ENCODE results near the gene MCM7. TPM values are rescaled to one million over a fixed set of nuclear protein-coding genes. Genes with fewer than 3 reads are reported as not detected.
A peak's percentile ranks its signal among the peaks of the same experiment; 100 is the strongest.

MCM7 gene
- total and polyA plus RNA-seq, 4 donors: 36.0 to 54.7 (median 41.8) TPM

DNA sequence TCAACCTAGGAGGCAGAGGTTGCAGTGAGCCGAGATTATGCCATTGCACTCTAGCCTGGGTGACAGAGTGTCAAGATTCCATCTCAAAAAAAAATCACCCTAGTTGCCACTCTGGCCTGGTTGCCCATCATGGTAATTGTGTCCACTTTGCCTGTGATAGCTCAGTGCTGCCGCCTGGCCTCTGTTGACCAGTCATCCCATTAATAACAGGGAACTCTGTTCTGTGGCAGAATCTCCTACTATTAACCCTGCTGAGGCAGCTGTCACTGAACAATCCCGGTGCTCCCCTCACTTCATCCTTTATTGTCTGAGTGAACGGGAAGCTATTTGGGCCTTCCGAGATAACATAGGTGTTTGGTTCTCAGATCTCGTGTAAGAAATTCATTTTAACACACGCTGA is 34.2 kb downstream of the MCM7 start:
- H3K36me3 ChIP-seq (ENCODE audit: control insufficient read depth in 4 of 4, insufficient read depth in 4 of 4, low read length in 4 of 4): peaks cover 29 to 39% (median 36%) of the 10 kb centered on the region in 4 donors
- ATAC-seq (ENCODE audit: insufficient read depth, low FRiP score): no peak
- H3K4me3 ChIP-seq: no peak overlapping the region
- H3K9ac ChIP-seq (ENCODE audit: insufficient read depth in 1 of 2, low read length in 2 of 2): no peak overlapping the region
- no peak for DNase-seq
- H3K9me3 ChIP-seq (ENCODE audit: control insufficient read depth in 4 of 4, insufficient read depth in 3 of 4, low read length in 3 of 4): peaks cover 11 to 18% (median 15%) of the 10 kb centered on the region in 4 donors
- peaks cover 4 to 14% (median 9%) of the 10 kb centered on the region in 5 donors for H3K4me1 ChIP-seq (ENCODE audit: control insufficient read depth in 5 of 5, insufficient read depth in 5 of 5, low read length in 5 of 5)
- no peak overlapping the region for H3K27ac ChIP-seq (ENCODE audit: low read depth in 1 of 2, low read length in 1 of 2)
- 91 to 93% methylated on average over 7 of the region's 7 CpGs for WGBS, 2 donors
- TF ChIP-seq, protein P1, sequence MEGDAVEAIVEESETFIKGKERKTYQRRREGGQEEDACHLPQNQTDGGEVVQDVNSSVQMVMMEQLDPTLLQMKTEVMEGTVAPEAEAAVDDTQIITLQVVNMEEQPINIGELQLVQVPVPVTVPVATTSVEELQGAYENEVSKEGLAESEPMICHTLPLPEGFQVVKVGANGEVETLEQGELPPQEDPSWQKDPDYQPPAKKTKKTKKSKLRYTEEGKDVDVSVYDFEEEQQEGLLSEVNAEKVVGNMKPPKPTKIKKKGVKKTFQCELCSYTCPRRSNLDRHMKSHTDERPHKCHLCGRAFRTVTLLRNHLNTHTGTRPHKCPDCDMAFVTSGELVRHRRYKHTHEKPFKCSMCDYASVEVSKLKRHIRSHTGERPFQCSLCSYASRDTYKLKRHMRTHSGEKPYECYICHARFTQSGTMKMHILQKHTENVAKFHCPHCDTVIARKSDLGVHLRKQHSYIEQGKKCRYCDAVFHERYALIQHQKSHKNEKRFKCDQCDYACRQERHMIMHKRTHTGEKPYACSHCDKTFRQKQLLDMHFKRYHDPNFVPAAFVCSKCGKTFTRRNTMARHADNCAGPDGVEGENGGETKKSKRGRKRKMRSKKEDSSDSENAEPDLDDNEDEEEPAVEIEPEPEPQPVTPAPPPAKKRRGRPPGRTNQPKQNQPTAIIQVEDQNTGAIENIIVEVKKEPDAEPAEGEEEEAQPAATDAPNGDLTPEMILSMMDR (IDR thresholded peaks at IDR 0.05; ENCODE audit: control extremely low read depth, extremely low read depth): no peak
- no peaks in the 10 kb centered on the region for H3K27me3 ChIP-seq (ENCODE audit: control insufficient read depth in 3 of 3, insufficient read depth in 3 of 3, low read length in 2 of 3)

DNA sequence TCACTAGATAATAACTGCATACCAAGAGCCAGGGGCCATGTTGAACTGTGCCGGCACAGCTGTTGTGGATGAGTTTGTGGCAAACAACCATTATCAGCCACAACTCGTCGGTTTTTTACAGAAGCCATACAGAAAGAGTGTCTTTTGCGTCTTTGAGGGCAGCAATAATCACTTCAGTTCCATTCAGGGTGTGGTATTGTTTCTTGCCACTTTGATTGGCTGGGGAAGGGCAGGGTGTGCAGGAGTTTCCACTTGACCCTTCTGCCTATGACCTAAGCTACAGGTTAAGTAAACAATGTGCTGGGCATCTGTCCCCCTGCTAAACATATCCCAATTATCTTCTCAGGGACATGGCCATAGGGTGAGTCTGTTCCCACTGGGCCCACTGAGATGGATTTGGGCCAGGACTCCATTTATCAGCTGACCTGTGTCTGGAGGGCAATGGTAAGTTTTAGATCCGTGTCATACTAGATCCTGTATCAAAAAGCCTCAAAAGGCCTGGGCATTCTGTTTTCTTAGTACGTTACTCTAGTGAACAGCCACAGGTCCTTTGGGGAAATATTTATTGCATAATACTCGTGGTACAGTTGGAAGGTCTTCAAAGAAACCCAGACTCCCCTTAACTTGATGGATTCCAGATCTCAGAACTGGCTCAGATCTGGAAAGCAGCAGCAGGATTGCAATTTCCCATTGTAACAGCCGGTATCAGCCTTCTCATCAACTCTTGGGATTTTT is 35.6 kb downstream of the MCM7 start:
- Histone ChIP-seq H3K9ac (ENCODE audit: insufficient read depth in 1 of 2, low read length in 2 of 2) (no peak overlapping the region), H3K27me3 (ENCODE audit: control insufficient read depth in 3 of 3, insufficient read depth in 3 of 3, low read length in 2 of 3) (no peaks in the 10 kb centered on the region), H3K9me3 (ENCODE audit: control insufficient read depth in 4 of 4, insufficient read depth in 3 of 4, low read length in 3 of 4) (peaks cover under 1 to 7% (median 4%) of the 10 kb centered on the region in 4 donors), H3K27ac (ENCODE audit: low read depth in 1 of 2, low read length in 1 of 2) (peak overlapping the region in 1 of 2 donors; percentile 60), H3K4me1 (ENCODE audit: control insufficient read depth in 5 of 5, insufficient read depth in 5 of 5, low read length in 5 of 5) (peaks cover 4 to 14% (median 9%) of the 10 kb centered on the region in 5 donors), H3K36me3 (ENCODE audit: control insufficient read depth in 4 of 4, insufficient read depth in 4 of 4, low read length in 4 of 4) (peaks cover 16 to 30% (median 29%) of the 10 kb centered on the region in 4 donors), H3K4me3 (no peak overlapping the region)
- 38 to 44% methylated on average over 8 of the region's 8 CpGs for WGBS, 2 donors
- peak; percentile 70 to 97 (median 96) for DNase-seq
- TF ChIP-seq, protein P1 (IDR thresholded peaks at IDR 0.05; ENCODE audit: control extremely low read depth, extremely low read depth): no peak
- no peak for ATAC-seq (ENCODE audit: insufficient read depth, low FRiP score)

DNA sequence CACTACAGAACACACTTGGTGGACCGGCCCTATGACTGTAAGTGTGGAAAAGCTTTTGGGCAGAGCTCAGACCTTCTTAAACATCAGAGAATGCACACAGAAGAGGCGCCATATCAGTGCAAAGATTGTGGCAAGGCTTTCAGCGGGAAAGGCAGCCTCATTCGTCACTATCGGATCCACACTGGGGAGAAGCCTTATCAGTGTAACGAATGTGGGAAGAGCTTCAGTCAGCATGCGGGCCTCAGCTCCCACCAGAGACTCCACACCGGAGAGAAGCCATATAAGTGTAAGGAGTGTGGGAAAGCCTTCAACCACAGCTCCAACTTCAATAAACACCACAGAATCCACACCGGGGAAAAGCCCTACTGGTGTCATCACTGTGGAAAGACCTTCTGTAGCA is 37.0 kb downstream of the MCM7 start:
- 92 to 93% methylated on average over 9 of the region's 9 CpGs for whole genome bisulfite sequencing, 2 donors
- no peaks in the 10 kb centered on the region for H3K9me3 ChIP-seq (ENCODE audit: control insufficient read depth in 4 of 4, insufficient read depth in 3 of 4, low read length in 3 of 4)
- no peak for ATAC-seq (ENCODE audit: insufficient read depth, low FRiP score)
- peaks cover 4 to 14% (median 9%) of the 10 kb centered on the region in 5 donors for H3K4me1 ChIP-seq (ENCODE audit: control insufficient read depth in 5 of 5, insufficient read depth in 5 of 5, low read length in 5 of 5)
- H3K27me3 ChIP-seq (ENCODE audit: control insufficient read depth in 3 of 3, insufficient read depth in 3 of 3, low read length in 2 of 3): no peaks in the 10 kb centered on the region
- DNase-seq: no peak
- no peak overlapping the region for H3K27ac ChIP-seq (ENCODE audit: low read depth in 1 of 2, low read length in 1 of 2)
- TF ChIP-seq, protein P1 (IDR thresholded peaks at IDR 0.05; ENCODE audit: control extremely low read depth, extremely low read depth): no peak
- no peak overlapping the region for H3K9ac ChIP-seq (ENCODE audit: insufficient read depth in 1 of 2, low read length in 2 of 2)
- H3K36me3 ChIP-seq (ENCODE audit: control insufficient read depth in 4 of 4, insufficient read depth in 4 of 4, low read length in 4 of 4): peaks cover 12 to 26% (median 17%) of the 10 kb centered on the region in 4 donors
- no peak overlapping the region for H3K4me3 ChIP-seq
